HG03432 (cell line): ENCODE results near the gene CACNA1B.
"Not testable (repeated sequence)": the region's sequence is repeated elsewhere in the genome, so short reads cannot be mapped to it uniquely, and the experiment has no call there.

Experiments used
- ATAC-seq: cut with Tn5 transposase; IDR thresholded peaks from one replicate; pipeline ENCODE4 v1.9.1; 2021; ENCODE audit warnings: mild to moderate bottlenecking, moderate library complexity; ENCODE audit not compliant: unreplicated experiment

CACNA1B gene

GRCh38 chr9:138068601-138069035 lies 191.0 kb downstream of the CACNA1B start:
- ATAC-seq, result no peak

- no peak for ATAC-seq
These were observed 192.3 kb downstream of the CACNA1B start for GRCh38 chr9:138069731-138070456.

- no peak for ATAC-seq
These were observed 193.2 kb downstream of the CACNA1B start for GRCh38 chr9:138070815-138071214.

GRCh38 chr9:138071292-138071691 lies 193.7 kb downstream of the CACNA1B start:
- ATAC-seq, result no peak

- no peak for ATAC-seq
These were observed 194.1 kb downstream of the CACNA1B start for GRCh38 chr9:138071731-138072130.

GRCh38 chr9:138072161-138072842 lies 194.7 kb downstream of the CACNA1B start:
- no peak for ATAC-seq

- ATAC-seq, result no peak
These were observed 195.3 kb downstream of the CACNA1B start for GRCh38 chr9:138072897-138073296.

GRCh38 chr9:138073408-138073807 lies 195.8 kb downstream of the CACNA1B start:
- ATAC-seq, result no peak

GRCh38 chr9:138073808-138074207 lies 196.2 kb downstream of the CACNA1B start:
- no peak for ATAC-seq

- ATAC-seq, result no peak
These were observed 196.9 kb downstream of the CACNA1B start for GRCh38 chr9:138074516-138074915.

- no peak for ATAC-seq
These were observed 197.9 kb downstream of the CACNA1B start for GRCh38 chr9:138075496-138075895.

- no peak for ATAC-seq
These were observed 198.5 kb downstream of the CACNA1B start for GRCh38 chr9:138075961-138076649.

- ATAC-seq, result no peak
These were observed 199.0 kb downstream of the CACNA1B start for GRCh38 chr9:138076650-138077009.

GRCh38 chr9:138077126-138077525 lies 199.5 kb downstream of the CACNA1B start:
- no peak for ATAC-seq

- no peak for ATAC-seq
These were observed 200.4 kb downstream of the CACNA1B start for GRCh38 chr9:138077898-138078540.

- no peak for ATAC-seq
These were observed 201.3 kb downstream of the CACNA1B start for GRCh38 chr9:138078846-138079245.

GRCh38 chr9:138080979-138081378 lies 203.4 kb downstream of the CACNA1B start:
- no peak for ATAC-seq

- ATAC-seq, result no peak
These were observed 205.5 kb downstream of the CACNA1B start for GRCh38 chr9:138082918-138083636.

- ATAC-seq, result no peak
These were observed 206.3 kb downstream of the CACNA1B start for GRCh38 chr9:138083873-138084272.

- ATAC-seq, result no peak
These were observed 208.0 kb downstream of the CACNA1B start for GRCh38 chr9:138085568-138085967.

GRCh38 chr9:138092057-138092456 lies 214.5 kb downstream of the CACNA1B start:
- not testable (repeated sequence) for ATAC-seq
